GM20431 (cell line): ENCODE data around the gene TMEM134.

ENCODE experiments used
- in situ Hi-C: fragments of 300-500 bp; cut with MseI, MboI; formaldehyde crosslinking; loops from one replicate; pipeline ENCODE4 v1.15.0; 2020; ENCODE audit warnings: low sequenced_read_pairs; ENCODE audit not compliant: unreplicated experiment

TMEM134 gene

GRCh38 chr11:67464411-67465188 lies 4.5 kb downstream of the TMEM134 start:
- in situ Hi-C loops = no loop called here

DNA sequence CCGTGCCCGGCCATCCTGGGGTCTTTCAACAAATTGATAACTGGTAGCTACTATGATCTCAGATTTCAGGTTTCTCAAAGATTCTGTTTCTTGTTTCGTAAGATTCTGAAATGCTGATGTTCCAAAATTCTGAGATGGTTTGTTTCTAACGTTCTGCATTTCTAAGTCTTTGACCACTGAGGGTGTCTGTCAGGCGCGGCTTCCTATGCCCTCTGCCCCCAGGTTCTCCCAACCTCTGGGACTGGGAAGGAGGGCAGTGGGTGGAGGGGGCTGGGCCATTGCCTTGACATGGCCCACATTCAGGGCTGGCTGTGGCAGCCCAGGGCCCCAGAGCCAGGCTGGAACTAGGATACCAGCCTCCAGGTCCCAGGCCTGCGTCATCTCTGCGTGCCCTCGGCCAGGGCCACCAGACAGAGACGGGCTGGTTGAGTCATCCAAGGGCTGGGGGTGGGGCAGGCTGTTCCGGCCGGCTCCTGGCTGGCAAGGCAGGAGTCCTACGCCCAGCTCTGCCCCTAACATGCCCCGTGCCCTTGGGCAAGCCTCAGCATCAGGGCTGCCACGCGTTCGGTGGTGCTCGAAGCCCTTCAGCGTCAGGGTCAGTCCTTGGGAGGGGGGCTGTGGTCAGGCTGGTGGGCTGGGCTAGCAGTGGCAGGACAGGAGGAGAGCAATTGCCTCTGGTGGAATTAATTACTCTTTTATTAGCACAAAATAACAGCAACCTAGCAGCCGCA lies 5.2 kb downstream of the TMEM134 start:
- in situ Hi-C loops = no loop called here

- in situ Hi-C loops = no loop called here
These were observed 5.9 kb downstream of the TMEM134 start for GRCh38 chr11:67463186-67463585.

GRCh38 chr11:67458266-67458665 lies 10.8 kb downstream of the TMEM134 start:
- in situ Hi-C loops = no loop called here

DNA sequence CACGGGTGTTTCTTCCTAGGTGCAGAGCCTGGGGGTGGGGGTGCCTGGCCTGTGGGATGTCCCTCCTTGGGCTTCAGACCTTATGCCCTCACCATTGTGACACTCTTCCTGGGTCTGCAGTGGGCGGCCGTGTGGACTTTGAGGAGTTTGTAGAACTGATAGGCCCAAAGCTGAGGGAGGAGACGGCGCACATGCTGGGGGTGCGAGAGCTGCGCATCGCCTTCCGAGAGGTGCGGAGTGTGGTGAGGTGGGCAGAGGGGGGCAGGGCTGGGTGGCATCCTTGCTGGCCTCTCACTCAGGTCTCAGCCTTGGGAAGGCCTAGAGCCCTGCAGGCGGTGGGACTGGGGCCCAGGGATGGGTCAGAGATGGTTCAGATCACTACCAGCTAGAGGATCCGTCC lies 11.6 kb downstream of the TMEM134 start:
- in situ Hi-C loops = no loop called here

- in situ Hi-C loops = no loop called here
These were observed 12.9 kb downstream of the TMEM134 start for GRCh38 chr11:67456068-67456705.

DNA sequence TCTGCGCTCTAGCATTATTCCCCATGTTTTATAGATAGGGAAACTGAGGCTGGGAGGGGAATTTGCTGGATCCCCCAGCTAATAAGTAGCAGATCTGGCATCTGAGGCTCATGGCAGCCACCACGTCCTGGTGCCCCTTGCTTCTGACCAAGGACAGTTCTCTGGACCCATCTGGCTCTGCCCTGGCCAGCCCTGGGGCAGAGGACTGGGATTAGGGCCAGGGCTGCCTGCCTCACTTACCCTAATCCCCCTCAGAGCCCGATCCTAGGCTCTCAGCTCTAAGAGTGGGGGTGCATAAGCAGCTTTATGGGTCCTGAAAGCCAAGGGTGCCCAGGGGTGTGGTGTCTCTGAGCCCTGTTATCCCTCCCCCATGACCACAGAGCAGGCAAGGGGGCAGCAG lies 14.0 kb downstream of the TMEM134 start, which contains the start of gene CABP4:
Gene CABP4 (plus strand): TSS at position 301 of the 400 bp plus-strand sequence. CDS start 70 bp downstream, at position 371.
- in situ Hi-C loops = no loop called here

DNA sequence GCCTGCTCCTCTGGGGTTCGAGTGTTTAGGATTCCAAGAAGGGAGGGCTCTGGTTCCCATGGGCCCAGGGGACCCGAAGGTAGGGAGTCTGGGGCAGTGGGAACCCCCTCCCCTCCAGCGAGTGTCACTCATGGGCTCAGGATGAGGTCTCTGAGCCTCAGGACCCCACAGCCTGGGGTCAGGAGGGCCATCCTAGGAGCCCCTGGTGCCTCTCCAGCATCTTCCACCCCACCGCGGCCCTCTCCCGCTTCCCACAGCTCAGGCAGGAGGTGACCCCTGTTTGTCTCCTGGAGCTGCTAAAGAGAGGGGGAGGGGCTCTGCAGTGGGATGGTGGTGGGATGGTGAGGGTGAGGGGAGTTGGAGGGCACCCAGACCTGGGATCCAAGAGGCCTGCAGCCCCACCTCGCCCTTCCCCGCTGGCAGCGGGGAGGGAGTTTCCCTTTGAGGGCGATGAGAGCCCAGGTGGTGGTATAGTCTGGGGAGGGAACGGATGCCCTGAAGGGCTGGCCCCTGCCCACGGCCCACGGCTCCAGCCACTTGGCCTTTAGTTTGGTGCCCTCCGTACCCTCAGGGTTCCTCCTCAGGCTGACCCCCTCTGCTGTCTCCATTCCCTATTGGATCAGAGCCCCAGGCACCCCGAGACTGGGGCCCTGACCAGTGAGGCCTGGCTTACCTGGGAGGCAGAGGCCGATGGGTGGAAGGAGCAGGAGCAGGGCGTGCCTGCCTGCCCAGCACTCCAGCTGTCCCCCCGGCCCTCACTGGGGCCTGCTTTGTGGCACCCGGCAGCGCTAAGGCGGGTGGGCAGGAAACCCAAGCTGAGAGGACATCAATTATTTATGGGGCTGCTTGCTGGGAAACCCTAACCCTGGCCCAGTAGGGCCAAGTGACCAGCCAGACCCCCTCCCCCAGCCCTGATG lies 15.0 kb downstream of the TMEM134 start:
- in situ Hi-C loops = no loop called here

DNA sequence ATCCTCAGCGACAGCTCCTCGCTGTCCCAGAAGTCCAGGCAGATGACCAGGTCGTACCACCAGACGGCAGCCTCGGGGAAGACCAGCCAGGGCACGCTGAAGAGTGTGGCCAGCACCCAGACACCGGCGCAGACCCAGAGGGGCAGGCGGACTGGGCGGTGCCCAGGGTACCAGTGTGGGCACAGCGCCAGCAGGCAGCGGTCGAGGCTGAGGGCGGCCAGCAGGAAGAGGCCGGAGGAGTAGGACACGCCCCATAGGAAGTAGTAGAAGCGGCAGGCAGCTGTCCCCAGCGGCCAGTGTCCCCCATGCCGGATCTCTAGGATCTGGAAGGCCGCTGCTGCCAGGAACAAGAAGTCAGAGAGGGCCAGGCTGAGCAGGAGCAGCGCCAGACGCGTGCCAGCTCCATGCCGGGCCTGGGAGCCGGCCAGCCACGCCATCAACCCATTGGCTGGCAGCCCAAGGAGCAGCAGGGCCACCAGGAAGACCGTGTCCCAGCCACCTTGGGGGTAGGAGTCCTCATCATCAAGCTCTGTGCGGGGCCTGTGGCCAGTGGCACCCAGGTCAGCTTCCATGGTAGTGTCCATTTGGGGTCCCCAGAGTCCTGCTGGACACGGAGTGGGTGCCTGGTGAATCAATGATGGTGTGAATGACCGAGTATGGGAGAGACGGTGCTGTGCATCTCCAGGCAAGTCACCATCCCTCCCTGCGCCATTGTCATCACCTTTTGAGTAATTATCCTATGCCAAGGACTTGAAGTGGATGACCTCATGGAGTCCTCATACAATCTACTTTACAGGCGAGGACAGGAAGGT lies 16.7 kb downstream of the TMEM134 start, which contains the start of gene GPR152:
Gene GPR152 (minus strand): TSS at position 589 of the 812 bp plus-strand sequence. CDS start 5 bp downstream, at position 584.
- in situ Hi-C loops = no loop called here

DNA sequence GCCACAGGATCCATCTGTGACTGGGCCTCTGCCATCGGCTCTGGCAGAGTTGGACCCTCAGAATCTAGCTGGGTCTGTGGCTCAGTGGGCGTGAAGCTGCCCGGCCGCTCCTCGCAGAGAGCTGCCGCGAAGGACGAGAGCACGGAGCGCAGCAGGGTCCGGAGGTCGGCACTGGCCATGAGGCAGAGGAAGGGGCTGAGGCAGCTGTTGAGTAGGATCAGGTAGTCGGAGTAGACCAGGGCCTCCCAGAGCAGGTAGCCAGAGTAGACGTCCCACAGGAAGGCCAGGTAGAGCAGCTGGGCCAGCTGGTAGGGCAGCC lies 17.4 kb downstream of the TMEM134 start:
- in situ Hi-C loops = no loop called here

GRCh38 chr11:67450796-67451657 lies 18.0 kb downstream of the TMEM134 start:
- in situ Hi-C loops = no loop called here

DNA sequence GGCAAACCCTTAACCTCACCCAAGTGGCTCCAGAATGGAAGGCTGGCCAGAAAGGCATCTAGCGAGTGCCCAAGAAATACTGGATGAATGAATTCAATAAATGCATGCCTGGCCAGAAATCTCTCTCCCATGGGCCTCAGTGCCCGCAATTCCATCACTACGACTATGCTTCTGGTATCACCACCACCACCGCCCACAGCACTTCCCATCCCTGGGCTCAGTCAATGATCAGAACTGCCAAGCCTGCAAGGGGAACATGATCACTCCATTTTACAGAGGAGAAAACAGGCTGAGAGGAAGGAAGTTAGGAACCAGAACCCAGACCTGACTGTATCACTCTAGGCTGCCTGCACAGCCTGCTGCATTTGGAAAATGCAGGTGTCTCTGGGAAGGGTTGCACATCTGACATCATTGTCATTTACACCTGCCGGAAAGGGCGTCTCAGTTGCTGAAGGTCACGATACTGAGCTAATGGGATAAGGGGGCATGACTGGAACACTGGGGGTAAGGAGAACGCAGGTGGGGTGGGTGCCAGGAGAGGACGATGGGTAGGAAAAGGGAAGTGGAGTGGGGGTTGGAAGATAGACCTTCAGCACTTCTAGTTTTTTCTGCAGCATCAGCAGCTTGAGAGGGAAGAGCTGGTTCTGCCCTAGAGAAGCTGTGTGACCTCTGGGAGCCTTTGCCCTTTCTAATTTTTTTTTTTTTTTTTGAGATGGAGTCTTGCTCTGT lies 19.8 kb downstream of the TMEM134 start:
- in situ Hi-C loops = no loop called here

DNA sequence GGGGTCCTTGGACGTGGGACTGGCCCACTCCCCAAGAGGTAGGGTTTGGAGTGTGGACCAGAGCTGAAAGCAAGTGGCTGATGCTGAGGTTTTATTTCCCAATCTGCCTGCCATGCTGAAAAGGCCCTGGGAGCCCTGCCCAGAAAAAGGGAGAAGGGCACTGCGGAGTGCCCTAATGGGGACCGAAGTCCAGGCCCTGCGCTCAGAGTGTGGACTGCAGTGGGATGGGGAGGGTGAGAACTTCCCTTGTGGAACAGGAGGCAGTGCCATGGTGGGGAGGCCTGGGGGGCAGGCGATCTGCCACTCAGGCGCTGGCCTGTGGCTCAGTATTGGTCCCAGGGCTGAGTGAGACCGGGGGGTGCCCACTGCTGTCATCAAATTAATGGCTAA lies 20.8 kb downstream of the TMEM134 start:
- in situ Hi-C loops = no loop called here

GRCh38 chr11:67445515-67445914 lies 23.5 kb downstream of the TMEM134 start:
- in situ Hi-C loops = no loop called here

GRCh38 chr11:67442504-67443404 lies 26.3 kb downstream of the TMEM134 start:
- in situ Hi-C loops = no loop called here

GRCh38 chr11:67441731-67442351 lies 27.2 kb downstream of the TMEM134 start:
- in situ Hi-C loops = no loop called here
